HG03521 (cell line): ENCODE results near the gene ARHGAP4.

ENCODE experiments used
- ATAC-seq: cut with Tn5 transposase; IDR thresholded peaks from one replicate; pipeline ENCODE4 v1.9.1; 2021; ENCODE audit warnings: mild to moderate bottlenecking, moderate library complexity; ENCODE audit not compliant: unreplicated experiment

ARHGAP4 gene

DNA sequence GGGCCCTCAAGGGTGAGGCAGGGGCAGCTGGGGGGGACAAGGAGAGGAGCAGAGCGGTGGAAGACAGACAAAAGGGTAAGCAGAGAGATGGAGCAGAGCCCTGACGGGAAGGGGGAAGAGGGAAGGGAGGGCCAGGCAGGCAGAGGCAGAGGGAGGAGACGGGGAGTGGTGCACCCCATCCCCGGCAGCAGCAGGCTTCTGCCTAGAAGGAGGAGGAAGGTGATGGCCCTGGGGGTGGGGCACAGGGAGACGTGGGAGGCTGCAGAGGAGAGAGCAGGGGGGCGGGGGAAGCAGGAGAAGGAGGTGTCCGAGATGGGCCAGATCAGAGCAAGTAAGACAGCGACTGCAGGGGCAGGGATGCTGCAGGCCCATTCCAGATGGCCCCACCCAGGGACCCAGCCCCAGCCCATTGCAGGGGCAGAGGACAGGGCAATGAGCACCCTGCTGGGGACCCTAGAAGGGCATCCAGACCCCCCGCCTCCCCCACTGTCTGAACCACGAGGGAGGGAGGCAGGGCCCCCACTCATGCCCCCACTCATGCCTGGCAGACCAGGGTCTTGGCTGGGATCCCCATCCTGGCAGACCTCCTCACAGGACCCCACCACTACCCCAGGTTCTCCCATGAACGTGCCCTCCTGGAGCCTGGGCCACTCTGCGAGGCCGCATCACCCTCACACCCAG, 42.8 kb downstream of the ARHGAP4 start:
- no peak for ATAC-seq

DNA sequence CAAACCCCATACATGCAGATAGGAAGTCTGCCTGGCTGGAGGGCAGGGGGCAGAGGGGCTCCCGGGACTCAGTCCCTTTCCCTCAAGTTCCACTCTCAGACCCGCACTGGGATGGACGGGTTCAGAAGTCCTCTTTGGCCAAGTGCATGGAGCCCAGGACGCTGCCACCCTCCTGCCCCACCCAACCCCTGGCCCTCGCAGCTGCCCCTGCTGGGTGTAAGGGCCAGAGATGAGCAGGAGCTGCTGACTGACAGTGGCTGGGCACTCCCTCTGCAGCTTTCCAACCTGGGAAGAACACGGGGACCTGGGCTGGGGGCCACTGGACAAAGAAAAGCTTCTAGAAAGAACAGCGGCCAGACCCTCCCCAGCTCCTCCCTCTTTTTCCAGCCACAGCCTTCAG, 43.5 kb downstream of the ARHGAP4 start:
- ATAC-seq = no peak

DNA sequence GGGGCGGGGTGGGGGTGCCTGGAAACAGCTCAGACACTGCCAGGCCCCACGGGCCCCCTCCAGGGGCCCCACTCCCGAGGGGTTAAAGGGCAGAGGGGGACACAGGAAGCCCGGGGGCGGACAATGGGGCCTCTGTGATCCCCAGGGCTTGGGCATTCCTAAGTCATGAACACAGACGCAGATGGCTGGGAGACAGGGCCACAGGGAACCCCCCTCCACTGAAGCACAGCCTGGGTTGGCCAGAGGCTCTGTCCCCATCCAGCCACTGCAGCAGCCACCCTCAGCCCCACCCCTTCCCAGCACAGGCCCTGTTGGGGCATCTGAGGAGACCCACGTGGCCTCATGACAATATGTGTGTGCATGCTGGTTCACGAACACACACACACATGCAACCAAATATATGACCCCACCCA, 44.0 kb downstream of the ARHGAP4 start:
- ATAC-seq = no peak

DNA sequence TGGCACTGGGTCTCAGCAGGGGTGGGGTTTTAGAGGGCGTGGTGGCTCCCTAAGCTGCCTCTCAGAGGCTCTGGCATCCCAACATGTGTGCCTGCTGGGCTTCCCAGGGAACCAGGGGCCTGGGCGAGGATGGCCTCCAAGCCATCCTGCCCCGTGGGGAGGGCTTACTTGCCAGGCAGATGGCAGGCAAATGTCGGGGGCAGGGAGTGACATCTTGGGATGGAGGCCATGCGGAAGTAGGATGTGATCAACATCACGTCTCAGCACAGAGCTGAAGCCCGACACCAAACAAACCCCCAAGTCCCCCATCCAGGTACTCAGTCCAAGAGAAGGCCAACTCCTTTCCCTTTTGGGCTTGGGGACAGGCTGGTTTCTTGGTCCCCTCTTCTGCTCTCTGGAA, 44.8 kb downstream of the ARHGAP4 start:
- no peak for ATAC-seq

DNA sequence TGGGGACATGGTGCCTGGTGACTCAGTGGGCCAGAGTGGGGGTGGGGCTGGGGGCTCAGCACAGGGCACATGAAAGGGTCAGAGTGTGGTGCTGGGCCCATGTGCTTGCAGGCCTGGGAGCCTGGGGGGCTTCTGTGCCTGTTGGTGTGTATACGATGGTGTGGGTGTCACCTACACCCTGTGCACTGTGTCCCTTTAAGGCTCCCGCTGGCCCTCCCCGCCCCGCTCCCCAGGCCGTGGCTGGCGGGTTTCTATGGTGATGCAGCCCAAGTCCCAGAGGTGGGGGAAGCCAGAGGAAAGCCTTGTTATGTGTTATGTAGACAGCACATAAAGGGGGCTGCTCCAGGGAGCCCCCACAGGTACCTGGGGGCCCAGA, 45.6 kb downstream of the ARHGAP4 start:
- no peak for ATAC-seq

DNA sequence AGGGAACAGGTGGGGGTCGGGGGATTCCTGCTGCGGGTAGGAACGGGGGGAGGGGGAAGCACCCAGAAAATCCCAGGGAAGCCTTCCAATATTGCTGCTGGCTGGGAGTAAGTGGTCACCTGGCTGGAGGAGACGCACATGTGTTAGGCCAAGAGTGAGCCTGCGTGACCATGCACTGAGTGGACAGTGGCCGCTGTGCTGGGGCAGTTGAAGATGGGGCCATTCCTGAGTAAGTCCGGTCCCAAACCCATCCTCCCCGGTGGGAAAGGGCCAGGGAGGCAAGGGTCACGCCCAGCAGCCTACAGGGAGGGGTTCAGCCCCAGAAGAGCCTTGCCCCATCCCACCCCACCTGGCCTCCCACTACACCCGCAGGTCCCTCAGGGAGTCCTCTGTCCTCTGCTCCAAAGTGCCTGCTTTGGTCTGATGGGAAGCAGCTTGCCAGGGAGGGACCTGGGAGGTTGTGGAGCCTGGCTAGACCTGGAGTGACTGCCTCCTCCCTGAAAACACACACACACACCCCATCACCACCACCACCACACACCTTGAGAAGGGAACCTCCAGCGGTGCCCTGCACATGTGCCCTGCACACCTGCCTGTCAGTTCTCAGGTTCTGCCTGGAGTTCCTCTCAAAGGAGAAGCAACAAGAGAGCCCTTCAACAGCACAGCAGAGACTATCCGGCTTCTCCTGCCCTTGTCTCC, 46.2 kb downstream of the ARHGAP4 start:
- no peak for ATAC-seq

DNA sequence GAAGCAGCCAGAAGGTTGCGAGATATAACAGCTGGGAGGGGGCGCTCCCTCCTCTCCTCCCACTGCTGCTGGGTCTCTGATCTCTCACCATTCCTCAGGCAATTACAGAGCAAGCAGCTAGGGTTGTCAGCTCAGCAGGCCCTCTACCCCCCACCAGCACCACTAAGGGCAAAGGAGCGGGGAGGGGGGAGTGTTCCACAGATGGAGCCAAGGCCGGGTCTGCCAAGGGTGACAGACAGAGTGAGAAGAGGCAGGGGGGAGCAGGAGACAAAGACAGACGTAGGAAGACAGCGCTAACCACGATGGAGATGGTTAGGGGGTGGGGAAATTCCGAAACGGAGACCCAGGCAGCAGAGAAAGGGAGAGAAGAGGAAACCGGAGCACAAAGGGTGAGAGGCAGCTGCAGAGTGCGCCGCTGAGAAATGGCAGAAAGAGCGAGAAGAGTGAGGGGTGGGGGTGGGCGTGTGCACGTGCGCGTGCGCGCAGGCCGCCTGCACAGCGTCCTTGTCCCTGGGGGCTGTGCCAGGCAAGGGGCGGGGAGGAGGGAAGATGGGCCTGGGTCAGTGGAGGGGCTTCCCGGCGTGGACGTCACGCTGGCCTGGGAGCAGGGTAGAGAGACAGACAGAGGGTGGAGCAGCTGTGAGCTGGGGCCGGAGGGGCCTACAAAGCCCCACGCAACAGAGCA, 47.0 kb downstream of the ARHGAP4 start:
- ATAC-seq = no peak

DNA sequence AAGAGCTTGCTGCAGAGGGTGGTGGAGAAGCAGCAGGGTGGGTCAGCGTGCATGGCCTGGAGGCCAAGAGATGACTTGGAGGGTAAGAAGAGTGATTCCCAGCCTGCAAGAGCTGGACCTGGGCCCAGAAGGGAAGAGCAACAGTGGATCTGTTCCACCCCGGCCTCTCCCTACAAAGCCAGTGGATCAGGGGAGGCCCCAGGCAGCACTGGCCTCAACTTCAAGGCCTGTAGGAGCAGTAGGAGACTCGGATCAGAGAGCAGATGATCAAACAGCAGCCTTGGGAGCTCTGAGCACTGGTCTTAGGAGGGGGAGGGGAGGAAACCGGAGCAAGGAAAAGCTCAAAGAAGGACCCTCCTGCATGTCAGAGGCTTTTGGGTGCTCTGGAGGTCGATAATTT, 47.7 kb downstream of the ARHGAP4 start:
- ATAC-seq = no peak

DNA sequence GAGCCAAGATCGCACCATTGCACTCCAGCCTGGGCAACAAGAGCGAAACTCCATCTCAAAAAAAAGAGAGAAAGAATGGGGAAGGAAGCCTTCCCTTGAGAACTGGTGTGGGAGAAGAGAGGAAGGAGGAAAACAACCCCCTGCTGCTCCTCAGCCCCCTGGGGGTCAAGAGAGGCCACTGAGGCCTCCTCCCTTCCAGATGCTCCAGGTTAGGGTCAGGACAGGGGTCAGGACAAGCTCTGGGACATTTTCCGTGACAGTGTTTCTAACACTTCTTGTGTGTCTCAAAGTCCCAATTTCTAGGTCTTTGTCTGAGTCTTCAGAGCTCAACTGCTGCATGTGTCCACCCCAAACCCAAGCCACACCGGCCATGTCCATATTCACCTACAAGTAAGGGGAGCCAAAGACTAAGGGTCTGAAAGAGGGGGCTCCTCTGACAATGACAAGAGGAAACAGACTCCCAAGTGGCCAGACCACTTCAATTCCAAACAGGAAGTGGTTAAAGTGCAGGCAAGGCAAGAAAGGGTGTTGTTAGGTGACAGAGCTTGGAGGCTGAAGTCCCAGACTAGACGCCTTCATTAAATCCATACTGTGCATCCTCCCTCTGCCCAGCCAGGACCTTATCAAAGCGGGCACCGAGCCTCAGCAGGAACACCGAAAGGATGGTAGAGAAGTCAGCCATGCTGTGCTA, 48.3 kb downstream of the ARHGAP4 start:
- ATAC-seq = no peak

DNA sequence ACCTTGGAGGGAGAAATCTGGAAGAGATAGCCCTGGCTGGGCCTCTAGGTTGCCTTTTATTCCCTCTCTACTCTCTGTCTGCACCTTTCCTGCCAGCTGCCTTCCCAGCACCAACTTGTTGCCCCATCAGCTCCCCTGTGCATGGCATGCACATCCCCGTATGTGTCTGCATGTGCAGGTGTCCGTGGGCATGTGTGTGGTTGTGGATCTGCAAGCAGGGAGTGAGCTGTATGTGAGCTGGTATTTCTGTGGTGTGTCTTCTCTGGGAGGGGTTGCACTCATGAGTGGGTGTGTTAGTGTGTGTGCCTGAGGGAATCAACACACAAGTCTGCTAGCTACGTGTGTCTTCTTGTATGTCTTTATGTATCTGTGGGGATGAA, 50.0 kb downstream of the ARHGAP4 start:
- no peak for ATAC-seq

DNA sequence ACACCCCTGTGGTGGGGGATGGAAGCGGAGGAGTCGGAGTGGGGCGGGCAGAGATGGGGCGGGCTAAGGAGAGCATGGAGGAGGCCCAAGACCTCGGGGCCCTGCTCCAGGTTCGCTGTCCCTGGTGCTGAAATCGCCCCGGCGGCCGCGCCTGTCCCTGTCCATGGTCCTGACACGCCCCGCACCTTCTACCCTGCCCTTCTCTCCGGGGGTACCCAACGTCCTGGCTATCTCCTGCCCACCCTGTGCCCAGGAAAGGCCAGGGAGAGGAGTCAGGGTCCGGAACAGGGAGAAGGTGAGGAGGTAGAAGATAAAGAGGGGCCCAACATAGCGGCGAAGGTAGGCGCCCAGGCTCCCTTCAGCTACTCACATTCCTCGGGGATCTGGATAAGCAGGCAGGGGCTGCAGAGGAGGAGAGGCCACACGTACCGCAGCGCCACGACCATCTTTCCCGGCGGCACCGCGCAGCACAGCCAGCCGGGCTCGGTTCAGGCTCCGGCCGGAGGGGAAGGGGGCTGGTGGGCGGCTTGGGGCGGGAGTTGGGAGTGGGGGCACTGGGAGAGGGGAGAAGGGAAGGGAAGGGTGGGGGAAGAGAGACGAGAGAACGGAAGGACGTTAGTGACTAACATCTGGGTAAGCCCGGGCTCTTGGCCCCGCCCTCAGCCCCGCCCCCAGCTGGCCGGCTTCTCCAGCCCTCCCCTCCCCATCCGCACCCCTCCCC, 50.5 kb downstream of the ARHGAP4 start:
- no peak for ATAC-seq

DNA sequence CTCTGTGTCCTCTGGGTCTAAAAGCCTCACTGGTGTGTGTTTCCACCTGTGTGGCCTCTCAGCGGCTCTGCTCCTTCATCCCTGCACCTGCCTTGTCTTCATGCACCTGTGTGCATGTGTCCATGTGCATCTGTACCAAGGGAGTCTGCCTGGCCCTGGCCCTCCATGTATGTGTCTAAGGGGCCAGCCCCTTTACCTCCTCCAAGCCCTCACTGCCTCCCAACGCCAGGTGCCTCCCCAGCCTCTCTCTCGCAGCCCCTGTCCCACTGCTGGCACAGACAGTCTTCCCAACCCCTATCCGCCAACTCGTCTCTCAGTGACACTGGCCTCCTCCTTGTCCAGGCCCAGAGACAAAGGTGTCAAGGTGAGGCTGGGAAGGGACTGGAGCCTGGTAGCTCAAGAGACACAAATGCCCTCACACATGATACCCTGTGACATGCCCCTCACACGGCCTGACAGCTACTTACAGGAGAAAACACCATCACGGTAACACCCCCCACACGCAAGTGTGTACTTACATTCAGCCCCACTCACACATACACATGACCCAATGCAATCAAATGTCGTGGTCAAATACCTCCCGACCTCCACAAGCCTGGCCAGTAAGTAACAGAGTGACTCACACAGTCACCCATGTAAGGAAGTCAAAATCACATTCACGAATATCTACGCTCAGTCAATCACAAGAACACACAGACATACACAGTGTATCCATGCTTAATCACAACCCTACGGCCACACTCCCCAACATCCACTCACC, 51.5 kb downstream of the ARHGAP4 start:
- ATAC-seq = no peak

DNA sequence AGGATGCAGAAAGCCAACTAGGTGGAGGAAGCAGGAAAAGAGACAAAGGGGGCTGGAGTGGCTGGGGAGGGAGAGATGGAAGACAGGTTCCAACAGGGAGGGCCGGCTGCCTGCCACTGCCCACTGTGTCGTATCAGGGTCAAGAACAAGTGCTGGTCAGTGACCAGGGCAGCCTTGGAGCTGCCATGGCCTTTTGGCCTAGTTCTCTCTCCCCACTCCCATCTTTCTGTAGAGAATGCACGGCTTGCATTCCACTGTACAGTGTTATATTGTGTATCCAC, 52.0 kb downstream of the ARHGAP4 start:
- no peak for ATAC-seq

DNA sequence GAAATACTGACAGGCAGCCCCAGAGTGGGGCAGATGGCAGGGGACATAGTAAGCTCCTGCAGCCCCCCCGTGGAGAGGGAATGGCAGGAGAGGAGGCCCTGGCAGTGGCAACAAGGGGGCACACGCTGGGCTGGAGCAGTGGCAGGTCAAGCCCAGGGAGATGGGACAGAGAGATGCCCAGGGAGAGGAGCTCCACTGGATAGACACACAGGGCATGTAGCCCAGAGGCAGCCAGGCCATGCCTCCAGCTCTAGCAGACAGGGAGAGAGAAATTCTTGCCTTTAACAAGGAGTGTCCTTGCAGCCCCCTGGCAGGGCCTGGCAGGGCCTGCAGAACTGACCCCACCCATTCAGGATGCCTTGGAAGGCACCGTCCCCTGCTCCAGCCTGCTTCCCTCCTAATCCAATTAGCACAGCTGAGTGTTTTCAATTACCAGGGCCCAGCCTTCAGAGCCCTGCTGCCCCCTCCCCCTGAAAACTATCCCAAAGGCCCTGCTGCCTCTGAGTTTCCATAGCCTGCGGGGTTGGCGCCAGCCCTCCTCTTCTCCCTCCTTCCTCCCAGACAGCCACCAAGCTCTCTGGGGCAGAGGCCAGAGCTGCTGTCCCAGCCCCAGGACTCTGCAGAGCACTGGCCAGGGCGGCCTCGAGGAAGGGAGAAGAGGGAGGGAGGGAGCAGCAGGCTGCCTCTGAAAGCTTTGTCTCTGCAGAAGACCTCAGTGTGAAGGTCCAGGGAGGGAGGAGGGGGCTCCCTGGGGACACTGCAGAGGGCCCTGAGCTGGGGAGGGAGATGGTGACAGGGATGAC, 52.6 kb downstream of the ARHGAP4 start:
- ATAC-seq = no peak

DNA sequence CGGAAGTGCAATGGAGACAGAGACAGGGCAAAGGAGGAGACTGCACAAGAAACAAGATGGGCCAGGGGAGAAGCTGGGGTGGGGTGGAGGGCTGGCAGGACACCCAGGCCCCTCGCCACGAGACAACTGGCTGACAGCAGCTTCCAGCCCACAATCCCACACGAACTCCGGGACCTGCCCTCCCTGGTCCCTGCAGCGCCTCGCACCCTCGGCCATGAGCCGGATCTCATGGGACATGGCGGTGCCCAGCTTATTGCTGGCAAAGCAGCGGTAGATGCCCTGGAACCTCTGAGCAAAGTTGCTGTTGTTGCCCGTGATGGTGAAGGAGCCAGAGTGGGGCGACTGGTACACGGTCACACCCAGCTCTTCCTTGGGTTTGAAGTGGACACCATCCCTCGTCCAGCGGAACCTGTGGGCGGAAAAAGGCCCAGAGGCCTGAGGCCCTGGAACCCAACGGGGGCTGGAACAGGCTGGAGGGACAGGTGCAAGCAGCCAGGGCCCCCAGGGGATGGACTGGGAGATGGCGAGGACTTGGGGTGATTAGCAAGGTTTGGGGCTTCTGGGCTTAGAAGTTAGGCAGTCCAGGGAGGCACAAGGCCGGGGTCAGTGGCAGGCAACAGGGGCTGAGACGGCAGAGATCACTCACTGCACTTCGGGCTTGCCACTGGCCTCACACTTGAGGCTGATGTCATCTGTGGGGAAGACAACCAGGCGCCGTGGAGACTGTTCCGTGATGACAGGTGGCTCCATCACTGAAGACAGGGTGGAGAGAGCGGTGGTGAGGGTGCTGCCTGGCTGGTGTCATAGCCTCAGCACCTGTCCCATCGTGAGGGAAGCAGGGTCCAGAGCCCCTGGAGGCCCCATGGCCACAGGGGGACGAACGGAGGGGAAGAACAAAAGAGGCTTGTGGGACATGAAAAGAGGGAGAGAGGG, 53.9 kb downstream of the ARHGAP4 start:
- ATAC-seq = no peak

DNA sequence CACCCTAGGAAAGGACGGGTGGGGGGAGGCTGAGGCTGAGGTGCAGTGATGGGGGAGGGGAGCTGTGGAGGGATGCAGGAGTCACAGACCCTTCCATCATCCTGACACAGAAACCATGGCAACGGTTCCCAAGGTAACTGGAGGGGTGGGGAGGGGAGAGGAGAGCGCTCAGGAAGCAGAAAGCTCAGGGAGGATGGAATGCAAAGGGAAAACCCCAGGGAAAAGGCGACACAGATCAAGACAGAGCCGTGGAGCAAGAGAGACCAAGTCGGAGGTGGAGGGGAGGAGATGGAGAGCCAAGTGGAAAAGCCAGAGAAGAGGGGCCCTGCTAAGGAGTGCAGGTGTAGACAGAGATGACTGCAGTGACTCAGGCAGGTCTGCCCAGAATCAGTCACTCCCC, 54.6 kb downstream of the ARHGAP4 start:
- ATAC-seq = no peak

DNA sequence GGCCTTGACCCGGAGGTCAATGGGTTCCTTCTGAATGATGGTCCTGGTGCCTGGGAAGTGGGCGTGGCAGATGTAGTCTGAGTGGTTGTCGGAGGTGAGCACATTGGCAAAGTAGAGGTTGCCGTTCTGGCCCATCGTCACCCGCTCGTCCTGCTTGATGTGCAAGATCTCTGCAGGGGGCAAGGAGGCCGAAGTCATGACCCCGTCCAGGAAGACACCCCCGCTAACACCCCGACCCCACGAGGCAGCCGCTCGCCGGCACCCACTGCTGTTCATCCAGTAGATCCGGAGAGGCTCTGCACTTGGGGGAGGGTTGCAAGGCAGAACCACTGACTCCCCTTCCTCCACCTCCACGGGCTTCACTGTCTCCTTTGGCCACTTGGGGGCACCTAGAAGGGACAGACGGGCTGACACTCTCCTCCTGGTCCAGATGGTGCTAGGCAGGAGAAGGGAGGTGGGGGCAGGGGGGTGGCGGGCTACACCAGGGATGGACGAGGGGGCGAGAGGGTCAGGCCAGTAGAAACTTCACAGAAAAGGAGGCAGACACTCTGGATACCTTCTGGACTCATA, 55.2 kb downstream of the ARHGAP4 start:
- ATAC-seq = no peak

DNA sequence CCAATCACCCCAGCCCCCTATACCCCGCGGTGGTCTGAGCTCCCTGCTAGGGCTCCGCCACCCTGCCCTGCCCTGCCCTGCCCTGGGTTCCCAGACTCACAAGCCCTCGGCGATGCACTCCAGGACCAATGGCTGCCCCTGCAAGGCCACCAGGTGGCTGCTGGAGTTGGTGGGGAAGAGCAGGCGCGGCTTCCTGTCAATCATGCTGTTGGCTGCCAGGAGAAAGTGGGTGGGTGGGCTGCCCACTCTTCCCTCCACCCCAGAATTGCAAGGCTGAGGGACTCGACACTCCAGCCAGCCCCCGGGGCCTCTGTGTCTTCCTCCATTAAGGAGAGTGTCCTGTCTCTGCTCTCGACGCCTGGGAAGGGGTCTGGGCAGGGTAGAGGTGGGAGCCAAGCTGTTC, 55.8 kb downstream of the ARHGAP4 start:
- no peak for ATAC-seq
